GM12891 (cell line): Measurements from ENCODE around the gene SRSF7.

Experiments
- POLR2A ChIP-seq: IDR thresholded peaks from 2 replicates; pipeline ENCODE4 v1.6.1; 2011; ENCODE audit warnings: low read depth, low read length, control low read depth
- SPI1 ChIP-seq: IDR thresholded peaks from 2 replicates; pipeline ENCODE4 v1.6.1; 2011; ENCODE audit warnings: low read depth, low read length, control low read depth

- TF ChIP-seq SPI1 (no peak), POLR2A (no peak)
Measured at GRCh38 chr2:38719706-38720105, 31.5 kb downstream of the SRSF7 start.
